ENCODE data around the gene BIN1. TPM values are rescaled to one million over a fixed set of nuclear protein-coding genes. Genes with fewer than 3 reads are reported as not detected.
A peak's percentile ranks its signal among the peaks of the same experiment; 100 is the strongest.

The BIN1 gene
- total RNA-seq, 1 donor from 2014 or later: 50.2 TPM

- H3K27ac ChIP-seq (ENCODE audit: low read depth, low read length): peak overlapping the region; percentile 84
- peaks cover 28% of the 10 kb centered on the region for H3K4me1 ChIP-seq (ENCODE audit: insufficient read depth, low read length)
- H3K36me3 ChIP-seq (ENCODE audit: insufficient read depth, low read length): no peaks in the 10 kb centered on the region
- TF ChIP-seq CTCF (IDR thresholded peaks at IDR 0.05; ENCODE audit: insufficient read depth, low read depth, low read length) (peak; percentile 6), EZH2 (IDR thresholded peaks at IDR 0.05; ENCODE audit: insufficient read depth, low read length) (no peak)
- H3K9me3 ChIP-seq (ENCODE audit: insufficient read depth, low read depth, low read length): no peaks in the 10 kb centered on the region
- no peaks in the 10 kb centered on the region for H3K27me3 Mint-ChIP-seq (ENCODE audit: low read depth, unreplicated experiment)
- FAIRE-seq (peak; percentile 74), DNase-seq (ENCODE audit: low read depth) (peak; percentile 92)
- H3K9me3 Mint-ChIP-seq (ENCODE audit: unreplicated experiment): no peaks in the 10 kb centered on the region
- peak overlapping the region; percentile 77 for H3K4me2 ChIP-seq (ENCODE audit: low read length)
- peaks cover 6% of the 10 kb centered on the region for H3K36me3 Mint-ChIP-seq (ENCODE audit: low read depth, unreplicated experiment)
- peak overlapping the region; percentile 36 for H3K4me3 ChIP-seq (ENCODE audit: insufficient read depth, low read depth, low read length)
- no peak overlapping the region for H3K4me3 Mint-ChIP-seq (ENCODE audit: unreplicated experiment)
- peaks cover 4% of the 10 kb centered on the region for H4K20me1 ChIP-seq (ENCODE audit: insufficient read depth, low read length)
- H3K79me2 ChIP-seq (ENCODE audit: insufficient read depth, low read length): no peaks in the 10 kb centered on the region
- peak overlapping the region; percentile 75 for H3K9ac ChIP-seq (ENCODE audit: low read length)
- H2AFZ ChIP-seq (ENCODE audit: low read depth, low read length): peak overlapping the region; percentile 72
- peak overlapping the region; percentile 83 for H3K27ac Mint-ChIP-seq (ENCODE audit: unreplicated experiment)
- peaks cover 22% of the 10 kb centered on the region for H3K4me1 Mint-ChIP-seq (ENCODE audit: low read depth, unreplicated experiment)
- H3K27me3 ChIP-seq (ENCODE audit: insufficient read depth, low read length): no peaks in the 10 kb centered on the region
Measured at GRCh38 chr2:127064642-127065250, 42.2 kb downstream of the BIN1 start.

DNA sequence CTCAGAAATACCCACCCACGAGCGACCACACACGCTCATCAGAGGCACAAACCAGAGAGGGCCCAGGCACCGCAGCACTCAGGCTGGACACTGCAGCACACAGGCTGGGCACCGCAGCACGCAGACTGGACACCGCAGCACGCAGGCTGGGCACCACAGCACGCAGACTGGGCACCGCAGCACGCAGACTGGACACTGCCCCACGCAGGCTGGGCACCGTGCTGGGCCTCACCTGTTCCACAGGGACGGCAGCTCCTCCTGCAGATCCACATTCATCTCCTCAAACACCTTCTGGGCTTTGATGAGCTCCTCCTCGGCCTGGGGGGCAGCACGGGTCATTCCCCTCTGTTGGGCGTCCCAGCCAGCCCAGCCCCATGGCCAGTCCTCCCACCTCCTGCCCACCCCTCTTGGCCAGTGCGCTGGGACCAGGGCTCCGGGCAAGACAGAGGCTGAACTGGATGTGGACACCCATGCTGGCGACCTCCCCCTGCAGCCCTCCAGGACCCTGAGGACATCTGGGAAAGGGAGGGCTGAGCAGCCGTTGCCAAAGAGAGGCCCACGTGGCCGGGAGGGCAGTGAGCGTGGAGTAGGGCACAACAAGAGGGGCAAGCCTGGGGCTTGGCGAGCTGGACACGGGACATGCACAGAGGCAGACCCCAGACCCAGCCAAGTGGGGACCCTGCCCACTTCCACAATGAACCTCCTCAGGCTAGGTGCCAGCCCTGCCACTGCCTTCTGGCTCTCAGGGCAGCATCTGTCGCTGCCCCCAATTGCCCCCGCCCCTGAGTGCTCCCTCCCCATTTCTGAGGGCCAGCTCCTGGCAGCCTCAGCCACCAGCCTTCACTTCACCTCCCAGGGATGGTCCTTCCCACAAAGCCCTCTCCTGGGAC lies 43.0 kb downstream of the BIN1 start:
- H3K36me3 Mint-ChIP-seq (ENCODE audit: low read depth, unreplicated experiment): peaks cover 4% of the 10 kb centered on the region
- H3K4me3 ChIP-seq (ENCODE audit: insufficient read depth, low read depth, low read length): no peak overlapping the region
- H3K27me3 Mint-ChIP-seq (ENCODE audit: low read depth, unreplicated experiment): no peaks in the 10 kb centered on the region
- H3K9ac ChIP-seq (ENCODE audit: low read length): peak overlapping the region; percentile 75
- FAIRE-seq: no peak
- peaks cover 22% of the 10 kb centered on the region for H3K4me1 Mint-ChIP-seq (ENCODE audit: low read depth, unreplicated experiment)
- no peak overlapping the region for H3K4me3 Mint-ChIP-seq (ENCODE audit: unreplicated experiment)
- peak overlapping the region; percentile 77 for H3K4me2 ChIP-seq (ENCODE audit: low read length)
- H3K79me2 ChIP-seq (ENCODE audit: insufficient read depth, low read length): no peaks in the 10 kb centered on the region
- H3K4me1 ChIP-seq (ENCODE audit: insufficient read depth, low read length): peaks cover 28% of the 10 kb centered on the region
- no peaks in the 10 kb centered on the region for H3K36me3 ChIP-seq (ENCODE audit: insufficient read depth, low read length)
- H3K27ac Mint-ChIP-seq (ENCODE audit: unreplicated experiment): peak overlapping the region; percentile 26
- H4K20me1 ChIP-seq (ENCODE audit: insufficient read depth, low read length): peaks cover 4% of the 10 kb centered on the region
- no peak for TF ChIP-seq CTCF (IDR thresholded peaks at IDR 0.05; ENCODE audit: insufficient read depth, low read depth, low read length)
- no peak for TF ChIP-seq EZH2 (IDR thresholded peaks at IDR 0.05; ENCODE audit: insufficient read depth, low read length)
- no peak for DNase-seq (ENCODE audit: low read depth)
- H3K27me3 ChIP-seq (ENCODE audit: insufficient read depth, low read length): no peaks in the 10 kb centered on the region
- no peaks in the 10 kb centered on the region for H3K9me3 Mint-ChIP-seq (ENCODE audit: unreplicated experiment)
- H3K9me3 ChIP-seq (ENCODE audit: insufficient read depth, low read depth, low read length): no peaks in the 10 kb centered on the region
- H2AFZ ChIP-seq (ENCODE audit: low read depth, low read length): no peak overlapping the region
- H3K27ac ChIP-seq (ENCODE audit: low read depth, low read length): peak overlapping the region; percentile 77

Measured in astrocyte (in vitro differentiated cells and primary cell).